GM12873 (cell line): ENCODE results near the gene ITGB2.

Experiments
- TF ChIP-seq, protein P1 (sequence below): IDR thresholded peaks from 2 replicates; pipeline ENCODE4 v1.5.1; 2012; ENCODE audit warnings: low read depth, mild to moderate bottlenecking, moderate library complexity, low read length, control low read depth; ENCODE audit not compliant: insufficient read depth; ENCODE audit errors: missing control alignments

The ITGB2 gene

DNA sequence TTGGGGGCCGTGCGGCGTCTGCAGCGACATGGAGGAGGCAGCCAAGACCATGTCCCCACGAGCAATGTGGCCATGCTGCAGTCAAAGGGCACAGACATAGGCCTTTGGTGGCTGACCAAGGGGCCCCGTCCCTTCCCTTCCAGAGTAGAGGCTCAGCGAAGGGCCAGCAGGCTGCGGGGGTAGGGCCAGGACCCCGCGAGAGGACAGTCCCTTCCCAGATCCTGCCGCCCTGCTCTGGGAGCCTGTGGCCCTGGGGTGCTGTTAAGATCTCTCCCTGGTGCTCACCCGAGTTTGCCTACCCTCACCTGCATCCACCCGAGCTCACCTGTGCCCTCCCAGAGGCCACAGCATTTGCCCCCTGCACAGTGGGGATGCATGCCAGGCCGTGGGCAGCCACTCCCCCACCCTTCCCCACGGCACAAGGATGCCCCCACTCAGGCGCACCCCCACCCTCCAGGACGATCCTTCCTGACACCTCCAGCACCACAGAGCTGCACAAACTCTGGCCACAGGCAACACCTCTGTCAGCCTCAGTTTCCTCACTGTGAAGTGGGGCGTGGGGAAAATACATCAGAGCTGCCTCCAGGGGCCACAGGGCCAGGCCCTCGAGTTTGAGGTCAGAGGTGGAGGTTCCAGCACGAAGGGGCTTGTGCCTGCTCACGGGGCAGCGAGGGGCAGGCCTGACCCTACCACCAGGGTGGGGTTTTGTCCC lies 15.5 kb downstream of the ITGB2 start:
- TF ChIP-seq, protein P1, sequence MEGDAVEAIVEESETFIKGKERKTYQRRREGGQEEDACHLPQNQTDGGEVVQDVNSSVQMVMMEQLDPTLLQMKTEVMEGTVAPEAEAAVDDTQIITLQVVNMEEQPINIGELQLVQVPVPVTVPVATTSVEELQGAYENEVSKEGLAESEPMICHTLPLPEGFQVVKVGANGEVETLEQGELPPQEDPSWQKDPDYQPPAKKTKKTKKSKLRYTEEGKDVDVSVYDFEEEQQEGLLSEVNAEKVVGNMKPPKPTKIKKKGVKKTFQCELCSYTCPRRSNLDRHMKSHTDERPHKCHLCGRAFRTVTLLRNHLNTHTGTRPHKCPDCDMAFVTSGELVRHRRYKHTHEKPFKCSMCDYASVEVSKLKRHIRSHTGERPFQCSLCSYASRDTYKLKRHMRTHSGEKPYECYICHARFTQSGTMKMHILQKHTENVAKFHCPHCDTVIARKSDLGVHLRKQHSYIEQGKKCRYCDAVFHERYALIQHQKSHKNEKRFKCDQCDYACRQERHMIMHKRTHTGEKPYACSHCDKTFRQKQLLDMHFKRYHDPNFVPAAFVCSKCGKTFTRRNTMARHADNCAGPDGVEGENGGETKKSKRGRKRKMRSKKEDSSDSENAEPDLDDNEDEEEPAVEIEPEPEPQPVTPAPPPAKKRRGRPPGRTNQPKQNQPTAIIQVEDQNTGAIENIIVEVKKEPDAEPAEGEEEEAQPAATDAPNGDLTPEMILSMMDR = no peak

DNA sequence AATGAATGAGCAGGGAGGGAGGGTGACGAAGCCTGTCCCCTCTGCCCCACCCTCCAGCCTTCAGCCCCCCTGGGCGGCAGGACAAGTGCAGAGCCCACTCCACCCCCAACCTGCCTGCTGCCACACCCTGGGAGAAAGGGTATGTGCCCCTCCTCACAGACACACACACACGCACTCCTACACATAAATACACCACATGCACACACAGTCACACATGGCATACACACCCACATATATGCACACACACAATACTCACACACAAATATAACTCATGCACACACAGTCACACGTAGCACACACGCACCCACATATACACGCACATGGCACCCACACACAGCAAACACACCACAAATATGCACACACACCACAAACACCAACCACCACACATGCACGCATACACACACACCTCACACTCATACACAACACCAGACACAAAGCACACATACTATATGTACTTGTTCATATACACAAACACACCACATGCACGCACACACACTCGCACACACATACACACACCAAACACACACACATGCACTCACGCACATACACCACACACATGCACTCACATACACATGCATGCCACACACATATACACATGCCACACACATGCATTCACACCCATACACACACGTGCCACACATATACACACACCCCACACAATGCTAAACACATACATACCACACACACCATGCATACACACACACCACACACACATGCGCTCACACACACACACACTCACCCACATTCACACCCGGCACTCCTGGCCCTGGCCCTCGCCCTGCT lies 16.4 kb downstream of the ITGB2 start:
- TF ChIP-seq, protein P1 = no peak

DNA sequence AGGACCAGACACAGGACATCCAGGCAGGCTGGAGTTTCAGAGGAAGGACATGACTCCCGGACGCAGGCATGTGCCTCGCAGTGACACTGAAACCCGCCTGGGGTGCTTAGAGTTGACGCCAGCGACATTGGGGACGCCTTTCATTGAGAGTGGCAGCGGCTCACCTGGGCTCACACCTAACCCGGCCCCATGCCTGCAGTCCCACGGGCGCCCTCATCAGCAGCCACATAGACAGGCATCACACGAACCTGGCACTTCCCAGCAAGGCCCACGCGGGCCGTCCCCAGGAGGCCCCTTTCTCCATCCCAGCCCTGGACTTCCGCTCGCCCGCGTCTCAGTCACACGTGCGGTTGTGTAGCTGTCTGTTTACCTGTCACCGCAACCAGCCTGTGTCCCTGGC lies 17.0 kb downstream of the ITGB2 start:
- TF ChIP-seq, protein P1 = no peak

DNA sequence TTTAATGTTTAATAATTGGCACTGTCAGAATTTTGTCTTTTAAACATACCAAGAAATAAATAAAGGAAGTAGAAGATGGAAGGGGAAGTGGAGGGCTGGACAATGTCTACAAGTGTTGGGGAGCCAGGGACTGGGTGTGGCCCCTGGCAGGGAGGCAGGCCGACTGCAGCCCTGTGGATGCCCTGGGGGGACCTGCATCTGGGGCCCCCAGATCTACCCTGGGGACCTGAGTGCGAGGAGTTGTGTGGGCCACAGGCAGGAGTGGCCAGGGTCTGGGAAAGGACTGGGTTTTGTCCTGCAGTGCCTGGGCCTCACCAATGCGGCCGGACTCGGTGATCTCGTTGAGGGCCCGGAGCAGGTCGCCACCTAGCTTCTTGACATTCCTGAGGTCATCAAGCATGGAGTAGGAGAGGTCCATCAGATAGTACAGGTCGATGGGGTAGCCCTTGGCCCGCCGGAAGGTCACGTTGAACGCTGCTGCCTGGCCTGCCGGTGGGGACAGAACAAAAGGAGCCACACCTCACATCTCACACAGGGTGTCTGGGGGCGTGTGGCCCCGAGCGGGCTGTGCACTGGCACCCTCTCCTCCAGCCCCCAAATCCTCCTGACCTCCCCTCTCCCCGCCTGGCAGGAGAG lies 17.5 kb downstream of the ITGB2 start:
- TF ChIP-seq, protein P1 = no peak

DNA sequence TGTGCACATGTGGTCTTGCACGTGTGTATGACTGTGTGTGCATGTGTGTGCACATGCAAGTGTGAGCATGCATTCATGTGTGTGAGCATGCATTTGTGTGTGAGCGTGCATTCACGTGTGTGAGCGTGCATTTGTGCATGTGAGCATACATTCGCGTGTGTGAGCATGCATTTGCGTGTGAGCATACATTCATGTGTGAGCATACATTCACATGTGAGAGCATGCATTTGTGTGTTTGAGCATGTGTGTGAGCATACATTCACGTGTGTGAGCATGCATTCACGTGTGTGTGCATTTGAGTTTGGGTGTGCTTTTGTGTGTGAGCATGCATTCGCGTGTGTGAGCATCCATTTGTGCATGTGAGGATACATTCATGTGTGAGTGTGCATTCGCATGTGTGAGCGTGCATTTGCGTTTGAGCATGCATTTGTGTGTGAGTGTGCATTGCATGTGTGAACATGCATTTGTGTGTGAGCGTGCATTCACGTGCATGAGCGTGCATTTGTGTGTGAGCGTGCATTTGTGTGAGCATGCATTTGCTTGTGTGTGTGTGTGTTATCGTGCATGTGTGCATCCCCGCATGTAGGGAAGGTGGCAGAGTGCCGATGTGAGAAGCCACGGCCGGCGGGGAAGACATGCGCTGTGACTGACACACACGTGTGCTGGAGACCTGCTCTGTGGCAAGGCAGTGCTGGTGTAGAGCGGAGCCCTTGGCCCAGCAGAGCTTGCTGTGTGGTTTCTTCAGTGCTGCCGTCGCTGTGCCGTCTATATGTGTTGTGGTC lies 18.2 kb downstream of the ITGB2 start:
- TF ChIP-seq, protein P1 = no peak

DNA sequence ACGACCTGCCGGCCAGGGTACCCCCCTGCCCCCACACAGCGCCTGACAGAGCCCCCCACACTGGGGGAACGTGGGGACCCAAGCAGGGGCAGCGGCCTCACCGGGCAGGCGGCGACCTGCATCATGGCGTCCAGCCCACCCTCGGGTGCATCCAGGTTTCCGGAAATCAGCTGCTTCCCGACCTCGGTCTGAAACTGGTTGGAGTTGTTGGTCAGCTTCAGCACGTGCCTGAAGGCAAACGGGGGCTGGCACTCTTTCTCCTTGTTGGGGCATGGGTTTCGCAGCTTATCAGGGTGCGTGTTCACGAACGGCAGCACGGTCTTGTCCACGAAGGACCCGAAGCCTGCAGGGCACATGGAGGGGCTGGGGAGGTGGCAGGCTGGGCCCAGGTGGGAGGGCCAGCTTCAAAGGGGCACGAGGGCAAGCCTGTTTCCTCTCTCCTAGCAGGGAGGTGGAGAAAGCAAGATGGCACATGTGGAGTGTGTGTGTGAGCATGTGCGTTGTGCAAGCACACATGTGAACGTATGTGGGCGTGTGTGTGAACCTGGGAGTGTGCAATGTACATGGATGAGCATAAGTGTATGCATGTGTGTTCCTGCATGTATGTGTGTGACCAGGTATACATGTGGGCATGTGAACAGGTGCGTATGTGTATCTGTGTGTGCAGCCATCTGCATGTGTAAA lies 19.2 kb downstream of the ITGB2 start:
- TF ChIP-seq, protein P1 = no peak
